Measurements from ENCODE around the gene SELPLG. TPM values are rescaled to one million over a fixed set of nuclear protein-coding genes. Genes with fewer than 3 reads are reported as not detected.

SELPLG gene
- total RNA-seq, 1 donor from 2014 or later: 31.9 TPM

DNA sequence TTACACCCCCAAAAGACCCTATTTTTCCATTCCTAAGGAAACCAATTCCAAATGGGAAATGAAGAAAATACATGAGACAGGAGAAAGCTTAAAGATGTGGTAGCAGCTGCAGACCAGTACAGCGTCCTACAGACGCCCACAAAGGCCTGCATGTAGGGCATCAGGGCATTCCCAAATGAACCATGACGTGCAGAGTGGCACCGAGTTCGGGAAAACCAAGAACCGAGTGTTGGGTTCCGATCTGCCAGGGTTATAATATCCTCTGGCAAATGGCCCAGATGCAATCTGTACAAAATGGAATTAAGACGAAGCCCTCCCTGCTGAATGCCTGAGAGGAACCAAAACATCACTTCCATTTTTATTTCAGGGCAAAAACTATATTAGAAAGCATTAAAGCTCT, 34.4 kb upstream of the SELPLG start:
- intact Hi-C loops (cut with DNase I): loop anchor here (5.0 kb wide), 1 partner anchor 134 kb away; no protein-coding TSS in a partner anchor
- H3K4me1 ChIP-seq: peaks cover 53% of the 10 kb centered on the region

DNA sequence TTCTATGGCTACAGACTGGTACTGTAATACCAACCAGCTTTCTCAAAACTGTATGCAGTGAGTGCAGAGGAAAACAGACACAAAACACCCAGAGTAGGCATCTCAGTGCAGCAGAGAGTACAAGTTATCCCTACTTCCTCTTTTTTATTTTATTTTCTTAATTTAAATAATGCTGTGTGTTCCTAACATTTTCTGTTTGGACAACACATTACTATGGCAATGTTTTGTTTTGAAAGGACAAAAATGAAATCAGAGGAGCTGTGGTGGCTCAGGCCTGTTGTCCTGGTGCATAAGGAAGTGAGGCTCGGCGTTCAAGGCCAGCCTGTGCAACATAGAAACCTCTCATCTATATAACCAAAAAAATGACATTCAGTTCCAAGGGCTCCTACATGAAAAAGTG, 33.7 kb upstream of the SELPLG start:
- DNase-seq (no peak), ATAC-seq (peak; percentile 26)
- no peaks in the 10 kb centered on the region for H3K9me3 ChIP-seq
- no peaks in the 10 kb centered on the region for H3K36me3 ChIP-seq
- intact Hi-C loops (cut with DNase I): loop anchor here (5.0 kb wide), 1 partner anchor 135 kb away; no protein-coding TSS in a partner anchor
- H3K4me1 ChIP-seq: peaks cover 53% of the 10 kb centered on the region
- TF ChIP-seq, protein P1, sequence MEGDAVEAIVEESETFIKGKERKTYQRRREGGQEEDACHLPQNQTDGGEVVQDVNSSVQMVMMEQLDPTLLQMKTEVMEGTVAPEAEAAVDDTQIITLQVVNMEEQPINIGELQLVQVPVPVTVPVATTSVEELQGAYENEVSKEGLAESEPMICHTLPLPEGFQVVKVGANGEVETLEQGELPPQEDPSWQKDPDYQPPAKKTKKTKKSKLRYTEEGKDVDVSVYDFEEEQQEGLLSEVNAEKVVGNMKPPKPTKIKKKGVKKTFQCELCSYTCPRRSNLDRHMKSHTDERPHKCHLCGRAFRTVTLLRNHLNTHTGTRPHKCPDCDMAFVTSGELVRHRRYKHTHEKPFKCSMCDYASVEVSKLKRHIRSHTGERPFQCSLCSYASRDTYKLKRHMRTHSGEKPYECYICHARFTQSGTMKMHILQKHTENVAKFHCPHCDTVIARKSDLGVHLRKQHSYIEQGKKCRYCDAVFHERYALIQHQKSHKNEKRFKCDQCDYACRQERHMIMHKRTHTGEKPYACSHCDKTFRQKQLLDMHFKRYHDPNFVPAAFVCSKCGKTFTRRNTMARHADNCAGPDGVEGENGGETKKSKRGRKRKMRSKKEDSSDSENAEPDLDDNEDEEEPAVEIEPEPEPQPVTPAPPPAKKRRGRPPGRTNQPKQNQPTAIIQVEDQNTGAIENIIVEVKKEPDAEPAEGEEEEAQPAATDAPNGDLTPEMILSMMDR (IDR thresholded peaks at IDR 0.05): no peak
- H3K4me3 ChIP-seq: no peak overlapping the region
- H3K27me3 ChIP-seq: no peaks in the 10 kb centered on the region
- H3K27ac ChIP-seq: peak overlapping the region; percentile 39

More for the DNA sequence above, 34.4 kb upstream of the SELPLG start:
- ATAC-seq (no peak), DNase-seq (no peak)
- no peaks in the 10 kb centered on the region for H3K27me3 ChIP-seq
- H3K27ac ChIP-seq: peak overlapping the region; percentile 24
- TF ChIP-seq, protein P1 (IDR thresholded peaks at IDR 0.05): no peak
- no peaks in the 10 kb centered on the region for H3K36me3 ChIP-seq
- H3K4me3 ChIP-seq: no peak overlapping the region
- no peaks in the 10 kb centered on the region for H3K9me3 ChIP-seq

DNA sequence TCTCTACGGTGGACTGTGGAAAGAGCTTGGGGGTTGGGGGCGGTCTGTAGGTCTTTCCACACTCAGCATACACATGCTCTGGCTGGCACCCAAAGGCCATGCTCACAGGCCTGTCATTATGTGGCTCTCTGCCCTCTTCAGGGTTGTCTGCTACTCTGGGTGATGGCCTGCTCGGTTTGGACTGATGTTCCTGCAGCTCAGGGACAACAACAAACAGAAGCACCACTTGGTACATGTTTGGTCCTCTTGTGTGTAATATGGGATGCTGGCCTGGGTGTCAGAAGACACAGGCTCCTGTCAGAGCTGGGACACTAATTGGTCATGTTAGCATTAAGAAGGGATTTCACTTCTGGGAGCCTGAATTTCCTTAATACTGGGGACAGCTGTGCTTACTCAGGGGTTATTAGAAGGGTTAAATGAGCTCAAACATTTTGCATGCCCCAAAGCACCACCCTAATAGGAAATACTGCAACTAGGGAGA, 32.7 kb upstream of the SELPLG start:
- Histone ChIP-seq H3K4me1 (peaks cover 53% of the 10 kb centered on the region), H3K9me3 (no peaks in the 10 kb centered on the region), H3K36me3 (peaks cover 5% of the 10 kb centered on the region), H3K4me3 (no peak overlapping the region), H3K27ac (peak overlapping the region; percentile 39), H3K27me3 (no peaks in the 10 kb centered on the region)
- intact Hi-C loops (cut with DNase I): loop anchor here (5.0 kb wide), 1 partner anchor 136 kb away; no protein-coding TSS in a partner anchor
- DNase-seq: no peak
- TF ChIP-seq, protein P1 (IDR thresholded peaks at IDR 0.05): no peak
- ATAC-seq: peak; percentile 27

DNA sequence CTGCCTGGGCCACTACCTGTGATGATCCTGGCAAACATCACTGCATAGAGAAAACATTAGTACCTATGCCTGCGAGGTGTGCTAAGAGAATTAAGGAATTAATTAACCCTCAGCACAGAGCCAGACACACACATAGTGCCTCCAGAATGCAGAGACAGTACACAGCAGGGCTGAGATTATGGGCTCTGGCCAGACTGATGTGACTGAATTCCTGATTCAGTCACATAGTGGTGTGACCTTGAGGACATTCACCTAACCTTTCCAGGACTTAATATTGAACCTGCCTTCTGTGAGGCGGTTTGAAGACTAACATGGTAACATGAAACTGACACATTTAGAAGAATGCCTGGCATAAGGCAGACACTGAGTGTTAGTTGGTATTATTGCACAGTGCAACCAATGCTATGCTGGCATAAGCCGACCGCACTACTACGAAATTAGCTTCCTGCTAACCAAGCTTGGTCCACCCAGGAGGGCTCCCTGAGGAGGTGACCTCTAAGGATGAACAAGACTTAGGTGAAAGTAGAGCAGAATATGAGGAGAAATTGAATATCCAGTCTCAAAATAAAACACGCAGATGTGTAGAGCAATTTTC, 32.0 kb upstream of the SELPLG start:
- ATAC-seq (no peak), DNase-seq (no peak)
- intact Hi-C loops (cut with DNase I): loop anchor here (5.0 kb wide), 1 partner anchor 137 kb away; no protein-coding TSS in a partner anchor
- Histone ChIP-seq H3K9me3 (no peaks in the 10 kb centered on the region), H3K36me3 (peaks cover 6% of the 10 kb centered on the region), H3K27me3 (no peaks in the 10 kb centered on the region), H3K27ac (peak overlapping the region; percentile 49), H3K4me1 (peaks cover 53% of the 10 kb centered on the region), H3K4me3 (no peak overlapping the region)
- TF ChIP-seq, protein P1 (IDR thresholded peaks at IDR 0.05): no peak

DNA sequence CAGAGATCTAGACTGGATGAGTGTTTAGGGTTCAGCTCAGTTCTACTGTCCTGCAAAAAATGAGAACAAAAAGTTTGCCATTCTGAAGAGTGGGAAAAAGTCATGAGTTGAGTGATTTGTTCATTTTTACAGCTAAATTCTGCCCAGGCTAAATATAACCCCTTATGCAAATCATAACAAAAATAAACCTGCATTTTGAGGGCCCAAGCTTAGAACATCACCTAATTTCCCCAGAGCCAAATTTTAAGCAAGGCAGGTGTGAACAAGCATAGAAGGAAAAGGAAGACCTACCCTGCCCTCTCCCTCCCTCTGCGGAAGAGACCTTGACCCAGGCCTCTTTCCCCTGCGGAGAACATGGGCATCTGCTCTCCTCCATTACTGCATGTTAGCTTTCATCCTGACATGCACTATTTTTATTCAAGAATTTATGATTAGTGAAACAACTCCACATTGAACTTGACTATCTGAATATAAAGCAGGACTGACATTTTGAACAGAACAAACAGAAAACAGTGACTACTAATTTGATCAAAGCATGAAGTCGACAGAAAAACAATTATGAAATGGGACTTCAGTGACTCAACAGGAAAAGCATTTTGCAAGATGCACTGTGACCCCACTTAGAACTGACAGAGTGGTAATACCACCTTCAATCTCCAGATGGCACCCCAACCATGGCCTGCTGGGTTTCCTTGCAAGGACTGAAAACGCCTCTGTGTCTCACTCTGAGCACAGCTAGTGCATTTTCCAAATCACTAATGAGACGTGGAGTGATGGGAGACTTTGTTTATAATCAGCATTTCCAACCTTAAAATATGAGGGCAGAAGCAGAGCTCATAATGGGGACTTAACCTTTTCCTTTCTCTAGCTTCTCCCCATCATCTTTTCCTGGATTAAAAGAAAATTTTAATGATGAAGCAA, 30.9 kb upstream of the SELPLG start:
- DNase-seq: peak; percentile 77
- Histone ChIP-seq H3K36me3 (peaks cover 6% of the 10 kb centered on the region), H3K27ac (peak overlapping the region; percentile 83), H3K4me1 (peaks cover 53% of the 10 kb centered on the region), H3K27me3 (no peaks in the 10 kb centered on the region), H3K4me3 (no peak overlapping the region), H3K9me3 (no peaks in the 10 kb centered on the region)
- intact Hi-C loops (cut with DNase I): loop anchor here (5.0 kb wide), 1 partner anchor 138 kb away; no protein-coding TSS in a partner anchor
- TF ChIP-seq, protein P1 (IDR thresholded peaks at IDR 0.05): peak; percentile 92
- ATAC-seq: peak; percentile 98

Data from upper lobe of right lung (tissue), 1 donor.